Measurements from ENCODE around the gene TMEM61.
A peak's percentile ranks its signal among the peaks of the same experiment; 100 is the strongest.
"Not testable (repeated sequence)": the region's sequence is repeated elsewhere in the genome, so short reads cannot be mapped to it uniquely, and the experiment has no call there.

The TMEM61 gene

DNA sequence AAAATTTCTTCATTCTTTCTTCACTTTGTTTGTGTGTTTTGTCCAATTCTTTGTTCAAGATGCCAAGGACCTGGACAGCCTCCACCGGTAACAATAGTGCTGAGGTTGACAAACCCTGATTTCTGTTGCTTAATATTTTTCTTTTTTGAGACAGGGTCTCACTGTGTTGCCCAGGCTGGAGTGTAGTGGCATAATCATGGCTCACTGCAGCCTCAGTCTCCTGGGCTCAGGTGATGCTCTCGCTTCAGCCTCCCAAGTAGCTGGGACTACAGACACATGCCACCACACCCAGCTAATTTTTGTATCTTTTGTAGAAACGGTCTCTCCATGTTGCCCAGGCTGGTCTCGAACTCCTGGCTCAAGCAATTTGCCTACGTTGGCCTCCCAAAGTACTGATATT is 16.6 kb upstream of the TMEM61 start:
- not testable (repeated sequence) for DNase-seq

DNA sequence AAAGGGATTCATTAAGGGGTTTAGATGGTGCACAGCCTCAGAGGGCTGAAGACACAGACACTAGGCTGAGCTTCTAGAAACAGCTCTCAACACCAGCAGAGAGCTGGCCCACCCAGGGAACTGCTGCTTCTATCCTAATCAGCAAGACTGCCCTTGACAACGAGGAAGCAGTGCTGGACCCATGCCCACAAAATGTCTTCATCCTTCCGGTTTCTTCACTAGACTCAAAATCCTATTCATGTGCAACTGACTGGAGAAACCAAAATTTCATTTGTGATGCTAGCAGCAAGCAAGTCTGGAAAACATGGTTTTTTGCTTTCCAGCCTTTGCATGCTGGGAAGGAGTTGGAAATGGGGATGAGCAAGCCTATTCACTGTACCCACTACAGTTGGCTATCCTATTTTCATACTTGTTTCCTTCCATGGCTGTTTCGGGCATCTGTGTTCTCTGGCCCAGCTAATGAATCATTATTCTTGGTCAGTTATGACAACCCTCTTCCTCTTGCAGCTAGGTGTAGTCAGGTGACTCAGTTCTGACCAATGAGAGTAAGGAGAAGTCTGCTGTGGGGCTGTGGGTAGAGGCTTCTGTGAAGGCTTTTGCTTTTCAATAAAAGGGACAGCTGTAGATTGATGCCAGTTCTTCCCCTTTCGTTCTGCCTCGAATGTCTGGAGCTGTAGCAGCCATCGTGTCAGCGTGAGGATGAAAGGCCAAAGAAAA is 14.6 kb upstream of the TMEM61 start:
- DNase-seq, result no peak

DNA sequence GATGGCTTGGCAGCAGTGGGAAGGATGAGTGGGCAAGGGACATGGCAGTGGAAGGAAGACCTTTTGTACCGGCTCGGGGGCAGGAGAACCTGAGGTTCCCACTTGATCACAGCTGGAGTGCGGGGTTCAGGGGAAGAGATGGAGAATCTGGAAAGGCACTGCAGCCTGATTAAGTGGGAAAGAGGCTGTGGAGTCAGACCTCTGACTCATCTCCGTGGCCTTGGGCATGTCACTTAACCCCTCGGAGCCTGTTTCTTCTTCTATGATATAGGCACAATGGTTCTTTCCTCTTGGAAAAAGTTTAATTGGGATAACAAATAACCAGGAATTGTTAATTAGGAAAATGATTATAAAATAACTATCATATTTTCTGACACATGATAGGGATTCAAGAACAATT is 13.1 kb upstream of the TMEM61 start:
- no peak for DNase-seq

DNA sequence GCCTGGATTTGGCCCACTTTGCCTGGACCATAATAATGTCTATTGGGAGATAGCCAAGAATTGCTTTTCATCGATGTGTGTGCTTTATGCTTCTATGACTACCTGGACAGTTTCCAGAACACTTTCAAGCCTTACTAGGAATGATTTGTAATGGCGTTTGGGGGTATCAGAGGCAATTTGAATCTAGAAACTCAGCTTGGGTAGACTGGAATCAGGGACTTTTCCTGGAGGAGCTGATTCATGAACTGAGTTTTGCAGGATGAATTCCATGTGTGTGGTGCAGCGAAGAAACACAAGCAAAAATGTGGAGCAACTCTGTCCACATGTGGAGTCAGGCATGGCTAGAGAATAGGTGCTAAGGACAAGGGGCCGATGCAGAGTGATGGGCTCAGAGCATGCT is 11.9 kb upstream of the TMEM61 start:
- DNase-seq, result no peak

- DNase-seq, result no peak
Measured at GRCh38 chr1:54969879-54970278, 10.5 kb upstream of the TMEM61 start.

DNA sequence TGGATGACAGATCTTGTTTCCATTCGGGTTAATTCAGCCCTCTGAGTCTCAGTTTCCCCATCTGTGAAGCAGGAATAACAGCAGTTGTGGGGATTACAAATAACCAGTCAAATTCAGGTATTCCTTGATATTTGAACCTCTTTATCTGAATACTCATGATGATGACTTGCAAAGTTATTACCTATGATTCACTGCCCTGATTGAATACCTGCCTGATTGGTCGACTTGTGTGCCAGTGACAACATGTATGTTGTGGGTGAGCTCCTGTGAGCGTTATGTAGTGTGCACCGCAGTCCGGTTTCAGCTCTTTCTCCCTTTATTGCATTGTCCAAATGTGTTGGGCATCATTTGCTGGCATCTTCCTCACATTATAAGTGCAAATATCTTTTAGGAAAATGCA is 9.5 kb upstream of the TMEM61 start:
- no peak for DNase-seq

DNA sequence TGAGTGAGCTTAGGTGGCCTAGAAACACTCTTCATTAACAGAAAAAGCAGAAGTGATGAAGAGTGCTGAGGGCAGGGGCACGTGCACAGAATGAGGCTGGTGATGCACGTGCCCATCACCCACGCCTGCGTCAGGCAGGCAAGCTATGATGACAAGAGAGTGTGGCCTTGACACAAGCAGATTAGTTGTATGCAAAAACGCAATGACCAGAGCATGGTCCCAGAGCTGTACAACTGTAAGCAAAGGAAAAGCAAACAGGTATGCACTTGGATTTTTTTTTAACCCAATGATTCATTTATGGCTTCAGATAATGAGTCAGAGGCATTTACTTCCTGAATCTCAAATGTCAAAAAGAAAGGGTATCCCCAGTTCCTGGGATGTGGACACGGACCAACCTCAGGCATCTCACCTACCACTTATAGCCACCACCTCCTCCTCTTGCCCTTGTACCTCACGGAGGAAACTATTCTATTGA is 9.1 kb upstream of the TMEM61 start:
- DNase-seq, result no peak

- DNase-seq, result no peak
Measured at GRCh38 chr1:54972436-54972835, 8.0 kb upstream of the TMEM61 start.

DNA sequence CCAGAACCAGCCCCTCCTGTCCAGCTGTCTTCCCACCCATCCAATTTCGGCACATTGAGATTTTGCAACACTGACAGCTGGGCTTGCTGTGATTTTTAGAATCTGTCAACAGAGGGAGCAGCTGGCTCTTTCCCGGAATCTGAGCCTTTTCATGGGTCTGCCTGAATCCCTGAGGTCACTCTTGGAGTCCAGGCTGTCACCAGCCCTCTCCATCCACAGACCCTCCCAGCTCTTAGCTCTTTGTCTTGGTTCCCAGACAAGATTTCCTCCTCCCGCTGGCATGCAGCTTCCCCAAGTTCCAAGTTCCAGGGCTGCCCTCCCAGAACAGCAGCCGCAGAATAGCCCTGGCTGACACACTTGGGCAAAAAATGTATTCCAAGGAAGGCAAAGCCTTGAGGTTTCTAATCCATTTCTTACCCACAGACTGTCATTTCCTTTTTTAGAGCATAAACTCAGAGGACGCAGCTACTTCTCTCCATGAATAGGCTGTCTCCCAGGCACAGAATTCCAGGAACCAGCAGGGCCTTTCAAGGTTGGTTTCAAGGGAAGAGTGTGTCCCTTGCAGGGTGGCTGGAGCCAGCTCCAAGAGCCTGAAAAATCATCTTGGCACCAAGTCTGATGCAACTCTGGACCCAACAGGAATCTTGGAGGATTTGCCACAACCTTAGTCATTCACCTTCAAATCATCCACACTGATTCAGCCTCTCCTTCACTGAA is 7.1 kb upstream of the TMEM61 start:
- DNase-seq, result peak; percentile 7

DNA sequence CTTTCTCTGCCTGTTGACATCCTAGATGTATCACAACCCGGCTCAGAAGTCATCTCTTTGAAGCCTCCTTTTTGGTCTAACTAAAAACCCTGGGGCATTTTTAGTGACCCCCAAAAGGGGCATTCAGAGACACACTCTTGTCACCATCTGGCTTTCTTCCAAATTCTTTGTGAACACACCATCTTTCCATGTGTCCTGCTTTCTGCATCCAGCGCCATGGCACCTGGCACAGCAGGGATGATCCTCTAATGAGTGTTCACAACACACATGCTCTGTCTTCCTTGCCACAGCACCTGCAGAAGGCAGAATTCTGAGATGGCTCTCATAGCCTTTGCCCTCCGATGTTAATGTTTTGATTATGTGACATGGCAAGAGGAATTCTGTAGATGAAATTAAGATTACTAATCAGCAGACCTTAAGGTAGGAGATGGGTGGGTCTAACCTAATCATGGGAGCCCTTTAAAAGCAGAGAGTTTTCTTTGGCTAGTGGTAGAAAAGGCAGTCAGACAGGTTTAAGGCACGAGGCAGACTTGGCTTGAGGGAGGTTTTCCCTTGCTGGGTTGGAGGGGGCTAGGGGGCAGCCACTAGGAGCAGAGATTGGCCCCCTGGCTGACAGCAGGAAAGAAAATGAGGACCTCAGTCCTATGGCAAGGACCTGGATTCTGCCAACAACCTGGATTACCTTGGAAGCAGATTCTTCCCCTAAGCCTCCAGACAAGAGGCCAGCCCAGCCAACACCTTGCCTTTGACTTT is 4.9 kb upstream of the TMEM61 start:
- peak; percentile 15 for DNase-seq

- no peak for DNase-seq
Measured at GRCh38 chr1:54976747-54977146, 3.7 kb upstream of the TMEM61 start.

DNA sequence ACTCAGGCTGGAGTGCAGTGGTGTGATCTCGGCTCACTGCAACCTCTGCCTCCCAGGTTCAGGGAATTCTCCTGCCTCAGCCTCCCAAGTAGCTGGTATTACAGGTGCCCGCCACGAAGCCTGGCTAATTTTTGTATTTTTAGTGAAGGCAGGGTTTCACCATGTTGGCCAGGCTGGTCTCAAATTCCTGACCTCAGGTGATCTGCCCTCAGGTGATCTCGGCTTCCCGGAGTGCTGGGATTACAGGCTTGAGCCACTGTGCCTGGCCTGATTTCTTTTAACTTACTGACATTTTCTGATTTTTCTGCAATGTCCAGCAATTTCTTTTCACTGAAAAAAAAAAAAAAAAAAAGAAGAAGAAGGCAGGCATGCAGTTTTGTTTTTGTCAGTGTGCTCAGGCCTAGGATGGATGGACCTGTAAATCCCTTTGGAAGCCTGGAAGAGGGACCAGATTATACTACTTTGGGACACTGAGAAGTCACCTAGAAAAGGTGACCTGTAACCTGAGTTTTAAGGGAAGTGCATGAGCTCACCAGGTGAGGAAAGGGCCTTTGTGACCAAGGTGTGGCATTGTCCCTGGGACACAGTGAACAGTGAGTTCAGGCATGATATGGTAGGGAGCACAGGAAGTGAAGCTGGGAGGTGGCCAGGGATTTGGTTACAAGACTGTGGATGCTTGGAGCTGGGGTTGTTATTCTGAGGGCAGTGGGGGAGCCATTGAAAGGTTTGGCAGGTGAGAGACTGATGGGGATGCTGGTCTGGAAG is 2.7 kb upstream of the TMEM61 start:
- DNase-seq, result no peak

DNA sequence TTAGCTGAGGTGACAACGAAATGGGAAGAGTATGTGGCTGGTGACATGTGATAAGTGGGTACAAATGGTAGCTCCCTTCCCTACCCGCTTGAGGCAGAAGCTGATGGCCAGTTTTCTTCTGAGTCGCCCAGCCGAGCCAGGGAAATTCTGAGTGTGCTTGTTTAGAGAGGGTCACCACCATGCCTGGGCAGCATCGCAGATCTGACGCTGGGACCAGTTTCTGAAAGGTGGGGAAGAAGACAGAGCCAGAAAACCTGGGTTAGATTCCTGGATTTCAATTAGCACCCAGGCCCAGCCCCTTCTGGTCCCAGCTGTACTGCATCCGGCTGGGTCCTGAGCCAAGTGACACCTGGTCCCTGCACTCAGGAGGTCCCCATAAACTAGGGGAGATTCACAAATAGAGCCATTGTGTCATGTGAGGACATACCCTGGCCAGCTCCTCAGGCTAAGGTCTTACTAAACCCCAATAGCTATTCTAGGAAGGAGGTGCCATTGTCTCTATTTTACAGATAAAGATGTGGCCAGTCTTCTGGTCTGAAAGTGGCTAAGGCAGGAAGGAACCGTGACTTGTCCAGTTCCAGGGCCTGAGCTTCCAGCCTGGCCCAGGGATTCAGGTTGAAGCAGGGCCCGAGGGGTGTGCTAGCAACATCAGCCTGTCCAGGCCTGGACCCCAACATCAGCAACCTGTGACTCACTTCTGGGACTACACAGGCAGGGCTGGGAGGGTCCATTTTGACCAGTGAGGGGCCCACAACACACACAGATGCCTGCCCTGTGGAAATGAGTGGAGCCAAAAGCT is 1.7 kb upstream of the TMEM61 start:
- DNase-seq, result no peak

- DNase-seq, result no peak
Measured at GRCh38 chr1:54979327-54979891, 1.0 kb upstream of the TMEM61 start.

GRCh38 chr1:54980046-54980527 is 341 bp upstream of the TMEM61 start:
- DNase-seq, result no peak

GRCh38 chr1:54981466-54981865 is 1.0 kb downstream of the TMEM61 start:
- DNase-seq, result no peak

- DNase-seq, result no peak
Measured at GRCh38 chr1:54982739-54983138, 2.3 kb downstream of the TMEM61 start.

DNA sequence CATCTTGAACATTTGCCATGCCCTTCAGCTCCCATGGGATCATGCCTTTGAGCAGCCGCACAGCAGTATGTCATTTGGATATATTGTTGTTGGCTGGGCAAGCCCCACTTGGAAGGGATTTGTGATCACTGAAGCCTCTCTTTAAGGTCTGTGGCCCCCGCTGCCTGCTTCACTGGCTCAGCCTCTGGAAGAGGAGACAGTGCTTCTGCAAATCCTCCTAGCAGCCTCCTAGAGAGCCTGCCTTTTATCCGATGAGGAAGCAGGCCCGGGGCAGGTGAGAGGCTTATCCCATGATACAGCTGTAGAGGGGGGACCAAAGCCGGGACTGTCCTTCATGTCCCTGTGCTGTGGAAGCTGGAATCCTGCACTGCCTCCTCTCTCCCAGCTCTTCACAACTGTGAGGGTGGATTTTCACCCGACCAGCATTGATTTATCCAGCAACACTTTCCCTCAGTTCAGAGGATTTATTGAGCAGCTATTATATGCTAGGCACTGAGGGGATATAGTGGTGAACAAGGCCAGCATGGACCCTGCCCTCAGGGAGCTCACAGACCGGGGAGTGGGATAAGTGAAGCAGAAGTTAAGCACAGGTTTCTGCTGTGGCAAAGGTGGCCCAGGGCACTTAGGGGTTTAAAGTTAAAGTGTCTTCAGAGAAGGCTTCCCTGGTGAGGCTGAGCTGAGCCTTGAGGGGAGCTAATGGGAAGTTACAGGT is 3.9 kb downstream of the TMEM61 start:
- DNase-seq, result peak; percentile 18

DNA sequence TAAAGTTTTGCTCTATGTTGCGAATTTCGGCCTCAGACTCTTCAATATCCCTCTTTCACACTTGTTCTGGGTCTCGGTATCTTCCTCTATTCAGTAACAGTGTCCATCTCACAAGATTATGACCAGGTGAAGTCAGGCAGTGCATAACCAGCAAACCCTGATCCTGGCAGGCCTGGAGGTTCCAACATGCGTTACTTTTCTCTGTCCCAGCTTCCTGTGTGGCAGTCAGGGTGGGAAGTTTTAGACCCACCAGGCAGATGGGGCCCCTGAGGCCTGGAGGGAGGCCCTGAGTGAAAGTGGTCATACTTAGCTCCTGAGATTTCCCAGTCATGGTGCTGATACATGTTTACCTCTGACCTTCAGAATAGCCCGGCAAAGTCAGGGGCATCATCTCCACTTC is 5.1 kb downstream of the TMEM61 start:
- DNase-seq, result no peak

DNA sequence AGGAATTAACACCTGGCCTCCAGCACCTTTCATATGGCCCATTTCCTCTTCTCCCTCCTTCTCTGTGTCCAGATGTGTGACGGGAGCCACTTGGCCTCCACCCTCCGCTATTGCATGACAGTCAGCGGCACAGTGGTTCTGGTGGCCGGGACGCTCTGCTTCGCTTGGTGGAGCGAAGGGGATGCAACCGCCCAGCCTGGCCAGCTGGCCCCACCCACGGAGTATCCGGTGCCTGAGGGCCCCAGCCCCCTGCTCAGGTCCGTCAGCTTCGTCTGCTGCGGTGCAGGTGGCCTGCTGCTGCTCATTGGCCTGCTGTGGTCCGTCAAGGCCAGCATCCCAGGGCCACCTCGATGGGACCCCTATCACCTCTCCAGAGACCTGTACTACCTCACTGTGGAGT is 5.6 kb downstream of the TMEM61 start:
- no peak for DNase-seq

GRCh38 chr1:54986533-54986932 is 6.1 kb downstream of the TMEM61 start:
- DNase-seq, result no peak
